Lung (tissue), 12 donors: ENCODE results near the gene CDC42EP4. TPM values are rescaled to one million over a fixed set of nuclear protein-coding genes. Genes with fewer than 3 reads are reported as not detected.

Source experiments
- ATAC-seq: fragments of 200-7000 bp; cut with Tn5 transposase; one replicate; pipeline ENCODE4 v1.9.1; 2020; ENCODE audit warnings: moderate number of reproducible peaks; ENCODE audit not compliant: insufficient read depth, low FRiP score
- DNase-seq, 3 donors: peaks; one replicate each; pipeline ENCODE4 v3.0.0-alpha.2; 2013 to 2017
- H3K27ac ChIP-seq, 2 donors: one replicate each; pipeline ENCODE4 v1.5.1; 2013; ENCODE audit warnings: mild to moderate bottlenecking in 2 of 2, moderate library complexity in 2 of 2, control low read depth in 1 of 2, inconsistent platforms in 1 of 2, low read depth in 1 of 2, low read length in 1 of 2
- H3K27me3 ChIP-seq, 3 donors: one replicate each; pipeline ENCODE4 v1.5.1; 2013; ENCODE audit warnings: low read length in 2 of 3; ENCODE audit not compliant: control insufficient read depth in 3 of 3, insufficient read depth in 3 of 3
- H3K36me3 ChIP-seq, 4 donors: one replicate each; pipeline ENCODE4 v1.5.1; 2013; ENCODE audit warnings: low read length in 4 of 4, mild to moderate bottlenecking in 1 of 4, moderate library complexity in 1 of 4; ENCODE audit not compliant: control insufficient read depth in 4 of 4, insufficient read depth in 4 of 4
- H3K4me1 ChIP-seq, 5 donors: one replicate each; pipeline ENCODE4 v1.5.1; 2013; ENCODE audit warnings: low read length in 5 of 5, mild to moderate bottlenecking in 2 of 5, moderate library complexity in 1 of 5; ENCODE audit not compliant: control insufficient read depth in 5 of 5, insufficient read depth in 5 of 5
- H3K4me3 ChIP-seq: one replicate; pipeline ENCODE4 v1.5.1; 2013; ENCODE audit warnings: mild to moderate bottlenecking, control low read depth, moderate library complexity
- H3K9ac ChIP-seq, 2 donors: one replicate each; pipeline ENCODE4 v1.5.1; 2013; ENCODE audit warnings: low read length in 2 of 2, control low read depth in 1 of 2; ENCODE audit not compliant: insufficient read depth in 1 of 2
- H3K9me3 ChIP-seq, 4 donors: one replicate each; pipeline ENCODE4 v1.5.1; 2013; ENCODE audit warnings: low read length in 3 of 4, mild to moderate bottlenecking in 1 of 4, moderate library complexity in 1 of 4; ENCODE audit not compliant: control insufficient read depth in 4 of 4, insufficient read depth in 3 of 4
- CTCF ChIP-seq: IDR thresholded peaks from 2 replicates; pipeline ENCODE4 v1.5.1; 2012; ENCODE audit warnings: mild to moderate bottlenecking; ENCODE audit errors: control extremely low read depth, extremely low read depth
- WGBS, 2 donors: extraction: QIAGEN DNeasy Blood & Tissue Kit; methylation state at CpG; one replicate each; pipeline ENCODE4 v1.1.7; 2013; 5-methylcytosine and 5-hydroxymethylcytosine counted together
- polyA plus RNA-seq, 2 donors: library from polyadenylated mRNA; stranded (reverse); fragments of 200-250 nt; gene quantifications; one replicate each; pipeline ENCODE4 v1.2.1, GENCODE V29; 2013
- total RNA-seq, 2 donors: library from RNA; depleted of rRNA in 1 of 2; stranded (reverse); fragments of >200 nt in 1 of 2; gene quantifications; one replicate each; pipeline ENCODE4 v1.2.1, GENCODE V29; 2014 to 2021
- donor health status: control.
- donor health status: control.
- donor health status: Bipolar disorder and iron deficiency.
- donor health status: healthy.
- donor health status: DM: yes; HTN: yes; CAD: no.

The CDC42EP4 gene
- total and polyA plus RNA-seq, 4 donors: 18.6 to 56.2 (median 52.1) TPM

DNA sequence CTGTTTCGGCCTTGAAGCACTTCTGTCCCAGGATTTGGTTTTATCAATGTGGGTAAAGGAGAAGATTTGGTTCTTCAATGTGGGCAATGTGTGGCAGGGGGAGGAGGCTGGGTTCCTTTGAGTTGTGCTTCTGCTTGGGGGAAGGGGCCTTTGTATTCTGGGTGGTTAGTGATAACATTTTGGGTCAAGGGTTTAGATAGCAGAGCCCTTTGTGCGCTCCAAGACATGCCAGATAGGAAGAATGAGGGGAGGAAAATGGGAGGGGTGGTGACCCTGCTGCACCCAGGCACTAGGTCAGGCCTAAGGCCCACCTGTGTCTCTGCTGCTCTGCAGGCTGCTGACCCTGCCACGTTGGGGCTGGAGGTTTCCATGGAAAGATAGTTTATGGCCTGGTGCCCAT is 40.0 kb upstream of the CDC42EP4 start:
- Histone ChIP-seq H3K9ac (no peak overlapping the region), H3K9me3 (no peaks in the 10 kb centered on the region), H3K4me1 (peaks cover 0 to 45% (median 30%) of the 10 kb centered on the region in 5 donors), H3K4me3 (no peak overlapping the region), H3K36me3 (no peaks in the 10 kb centered on the region), H3K27ac (no peak overlapping the region), H3K27me3 (no peaks in the 10 kb centered on the region)
- ATAC-seq: no peak
- DNase-seq: no peak
- 78 to 86% methylated on average over 3 of the region's 3 CpGs for WGBS, 2 donors
- TF ChIP-seq CTCF: no peak

DNA sequence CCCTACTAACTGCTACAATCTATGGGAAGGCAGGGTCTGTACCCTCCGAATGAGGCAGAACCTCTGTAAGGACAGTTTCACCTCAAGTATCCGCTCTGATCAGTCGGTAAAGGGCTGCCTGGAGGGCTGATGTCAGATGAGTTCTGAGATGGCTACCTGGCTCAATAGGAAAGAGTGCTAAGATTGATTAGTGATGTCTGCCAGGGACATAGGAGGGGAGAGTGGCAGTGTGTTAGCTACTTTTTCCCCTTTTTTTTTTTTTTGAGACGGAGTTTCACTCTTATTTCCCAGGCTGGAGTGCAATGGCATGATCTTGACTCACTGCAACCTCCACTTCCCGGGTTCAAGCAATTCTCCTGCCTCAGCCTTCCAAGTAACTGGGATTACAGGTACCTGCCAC is 39.1 kb upstream of the CDC42EP4 start:
- 97 to 98% methylated on average over 5 of the region's 5 CpGs for WGBS, 2 donors

DNA sequence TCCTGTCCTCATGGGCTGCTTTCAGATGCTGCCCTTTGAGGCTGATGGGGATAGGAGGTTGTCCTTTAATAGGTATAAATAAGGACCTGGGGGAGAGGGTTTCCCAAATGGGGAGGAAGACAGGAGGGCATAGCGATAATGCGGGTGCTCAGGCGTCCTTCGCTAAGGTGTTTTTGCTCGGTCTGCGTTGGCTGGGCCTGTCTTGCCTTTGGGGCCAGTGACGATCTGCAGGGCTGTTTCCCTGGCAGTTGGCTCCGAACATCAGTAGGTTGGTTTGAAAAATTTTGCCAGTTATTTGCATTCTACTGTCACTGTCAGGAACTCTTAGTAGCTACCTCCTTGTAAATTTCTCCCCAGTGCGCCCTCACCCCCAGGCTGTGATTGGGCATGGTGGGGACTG is 37.8 kb upstream of the CDC42EP4 start:
- ATAC-seq (no peak), DNase-seq (no peak)
- no peaks in the 10 kb centered on the region for H3K27me3 ChIP-seq
- peaks cover 0 to 55% (median 29%) of the 10 kb centered on the region in 5 donors for H3K4me1 ChIP-seq
- H3K9ac ChIP-seq: peak overlapping the region in 1 of 2 donors; percentile 72
- H3K9me3 ChIP-seq: no peaks in the 10 kb centered on the region
- H3K4me3 ChIP-seq: no peak overlapping the region
- 96% methylated on average over 9 of the region's 9 CpGs for WGBS, 2 donors
- no peaks in the 10 kb centered on the region for H3K36me3 ChIP-seq
- TF ChIP-seq CTCF: no peak
- H3K27ac ChIP-seq: no peak overlapping the region

More for the DNA sequence above, 39.1 kb upstream of the CDC42EP4 start:
- Histone ChIP-seq H3K4me1 (peaks cover 0 to 44% (median 24%) of the 10 kb centered on the region in 5 donors), H3K36me3 (no peaks in the 10 kb centered on the region), H3K27me3 (no peaks in the 10 kb centered on the region), H3K4me3 (no peak overlapping the region), H3K27ac (no peak overlapping the region), H3K9ac (no peak overlapping the region), H3K9me3 (no peaks in the 10 kb centered on the region)
- no peak for ATAC-seq
- TF ChIP-seq CTCF: no peak
- no peak for DNase-seq

DNA sequence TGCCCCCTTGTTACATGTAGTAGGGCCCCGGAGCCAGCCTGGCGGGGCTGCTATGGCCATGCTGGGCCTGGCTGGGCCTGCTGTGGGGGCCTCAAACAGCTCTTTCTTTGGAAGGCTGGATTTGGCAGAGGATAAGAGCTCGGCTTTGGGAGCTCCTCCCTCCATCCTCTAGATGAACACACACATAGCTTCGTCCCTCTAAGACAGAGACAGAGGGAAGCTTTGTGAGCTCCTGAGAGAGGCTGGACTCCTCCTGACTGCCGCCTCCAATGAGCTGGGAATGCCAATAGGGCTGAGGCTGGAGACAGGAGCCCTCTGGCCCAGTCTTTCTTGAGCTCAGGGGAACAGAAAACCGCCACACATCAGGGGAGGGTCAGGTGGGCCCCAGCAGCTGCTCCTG is 37.3 kb upstream of the CDC42EP4 start:
- Histone ChIP-seq H3K27ac (no peak overlapping the region), H3K27me3 (no peaks in the 10 kb centered on the region), H3K4me1 (peaks cover 0 to 60% (median 34%) of the 10 kb centered on the region in 5 donors), H3K4me3 (no peak overlapping the region), H3K9me3 (no peaks in the 10 kb centered on the region), H3K36me3 (no peaks in the 10 kb centered on the region), H3K9ac (peak overlapping the region in 1 of 2 donors; percentile 72)
- no peak for TF ChIP-seq CTCF
- DNase-seq (peak; percentile 88 to 97 (median 95)), ATAC-seq (no peak)
- WGBS, 2 donors: 82 to 88% methylated on average over 6 of the region's 6 CpGs
